RWPE2 (cell line): ENCODE measurements around the gene AFAP1.

Source experiments
- ATAC-seq: fragments of 200-7000 bp; cut with Tn5 transposase; 3 replicates; pipeline ENCODE4 v1.9.1; 2021; ENCODE audit warnings: low read depth
- DNase-seq: peaks from one replicate; pipeline ENCODE4 v3.0.0-alpha.2; 2020; ENCODE audit warnings: low spot score
- H3K27ac ChIP-seq: fragments of 450-650 bp; 2 replicates; pipeline ENCODE4 v1.5.1; 2017; ENCODE audit warnings: mild to moderate bottlenecking; ENCODE audit not compliant: poor library complexity, severe bottlenecking
- H3K27me3 ChIP-seq: fragments of 250-450 bp; sonication (Bioruptor Pico); 2 replicates; pipeline ENCODE4 v1.5.1; 2021; ENCODE audit warnings: mild to moderate bottlenecking, moderate library complexity; ENCODE audit not compliant: insufficient read depth, poor library complexity, severe bottlenecking
- H3K36me3 ChIP-seq: fragments of 250-450 bp; sonication (Bioruptor Pico); 2 replicates; pipeline ENCODE4 v1.5.1; 2020; ENCODE audit warnings: low read depth, mild to moderate bottlenecking, moderate library complexity
- H3K4me1 ChIP-seq: fragments of 250-450 bp; sonication (Bioruptor Pico); 2 replicates; pipeline ENCODE4 v1.5.1; 2021; ENCODE audit warnings: mild to moderate bottlenecking, moderate library complexity; ENCODE audit not compliant: insufficient read depth, poor library complexity, severe bottlenecking
- H3K4me3 ChIP-seq: fragments of 250-450 bp; sonication (Bioruptor Pico); 2 replicates; pipeline ENCODE4 v1.5.1; 2021; ENCODE audit warnings: mild to moderate bottlenecking, moderate library complexity; ENCODE audit not compliant: severe bottlenecking
- H3K9me3 ChIP-seq: fragments of 250-450 bp; sonication (Bioruptor Pico); 2 replicates; pipeline ENCODE4 v1.5.1; 2021; ENCODE audit warnings: mild to moderate bottlenecking, moderate library complexity; ENCODE audit not compliant: severe bottlenecking
- TF ChIP-seq, protein P1 (sequence below): fragments of 450-650 bp; IDR thresholded peaks from one replicate; pipeline ENCODE4 v1.5.1; 2017; ENCODE audit warnings: mild to moderate bottlenecking, moderate library complexity; ENCODE audit not compliant: poor library complexity, severe bottlenecking

AFAP1 gene

GRCh38 chr4:7750523-7750922 is 189.1 kb downstream of the AFAP1 start:
- H3K4me1 ChIP-seq = peaks cover 13% of the 10 kb centered on the region
- DNase-seq = no peak
- no peaks in the 10 kb centered on the region for H3K27me3 ChIP-seq
- H3K9me3 ChIP-seq = no peaks in the 10 kb centered on the region
- TF ChIP-seq, protein P1, sequence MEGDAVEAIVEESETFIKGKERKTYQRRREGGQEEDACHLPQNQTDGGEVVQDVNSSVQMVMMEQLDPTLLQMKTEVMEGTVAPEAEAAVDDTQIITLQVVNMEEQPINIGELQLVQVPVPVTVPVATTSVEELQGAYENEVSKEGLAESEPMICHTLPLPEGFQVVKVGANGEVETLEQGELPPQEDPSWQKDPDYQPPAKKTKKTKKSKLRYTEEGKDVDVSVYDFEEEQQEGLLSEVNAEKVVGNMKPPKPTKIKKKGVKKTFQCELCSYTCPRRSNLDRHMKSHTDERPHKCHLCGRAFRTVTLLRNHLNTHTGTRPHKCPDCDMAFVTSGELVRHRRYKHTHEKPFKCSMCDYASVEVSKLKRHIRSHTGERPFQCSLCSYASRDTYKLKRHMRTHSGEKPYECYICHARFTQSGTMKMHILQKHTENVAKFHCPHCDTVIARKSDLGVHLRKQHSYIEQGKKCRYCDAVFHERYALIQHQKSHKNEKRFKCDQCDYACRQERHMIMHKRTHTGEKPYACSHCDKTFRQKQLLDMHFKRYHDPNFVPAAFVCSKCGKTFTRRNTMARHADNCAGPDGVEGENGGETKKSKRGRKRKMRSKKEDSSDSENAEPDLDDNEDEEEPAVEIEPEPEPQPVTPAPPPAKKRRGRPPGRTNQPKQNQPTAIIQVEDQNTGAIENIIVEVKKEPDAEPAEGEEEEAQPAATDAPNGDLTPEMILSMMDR = no peak
- no peak for ATAC-seq
- peak overlapping the region; percentile 74 for H3K27ac ChIP-seq
- H3K4me3 ChIP-seq = no peak overlapping the region
- no peaks in the 10 kb centered on the region for H3K36me3 ChIP-seq

DNA sequence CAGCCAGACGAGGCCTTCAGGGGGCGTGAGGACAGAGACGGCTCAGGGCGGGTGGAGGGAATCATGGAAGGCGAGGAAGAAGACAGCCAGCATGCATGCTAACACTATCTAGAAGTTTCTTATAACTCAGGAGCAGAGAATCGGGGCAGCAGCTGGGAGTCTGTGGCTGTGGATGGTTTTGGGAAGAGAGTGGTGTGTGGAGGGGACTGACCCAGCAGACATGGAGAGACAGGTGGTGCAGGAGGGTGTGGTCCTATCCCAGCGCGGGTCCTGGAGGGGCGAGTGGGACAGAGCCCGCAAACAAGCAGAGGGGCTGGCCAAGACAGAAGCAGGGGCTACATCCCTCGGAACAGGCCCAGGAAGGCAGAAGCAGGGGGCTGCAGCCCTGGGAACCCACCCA is 192.1 kb downstream of the AFAP1 start:
- DNase-seq (no peak), ATAC-seq (no peak)
- TF ChIP-seq, protein P1 = no peak
- H3K27ac ChIP-seq = no peak overlapping the region
- H3K27me3 ChIP-seq = no peaks in the 10 kb centered on the region
- H3K4me1 ChIP-seq = peaks cover 13% of the 10 kb centered on the region
- no peak overlapping the region for H3K4me3 ChIP-seq
- H3K36me3 ChIP-seq = no peaks in the 10 kb centered on the region
- no peaks in the 10 kb centered on the region for H3K9me3 ChIP-seq

GRCh38 chr4:7747062-7747385 is 192.6 kb downstream of the AFAP1 start:
- no peaks in the 10 kb centered on the region for H3K9me3 ChIP-seq
- no peak overlapping the region for H3K4me3 ChIP-seq
- H3K36me3 ChIP-seq = no peaks in the 10 kb centered on the region
- no peaks in the 10 kb centered on the region for H3K27me3 ChIP-seq
- ATAC-seq (no peak), DNase-seq (no peak)
- TF ChIP-seq, protein P1 = no peak
- H3K27ac ChIP-seq = no peak overlapping the region
- peaks cover 13% of the 10 kb centered on the region for H3K4me1 ChIP-seq

DNA sequence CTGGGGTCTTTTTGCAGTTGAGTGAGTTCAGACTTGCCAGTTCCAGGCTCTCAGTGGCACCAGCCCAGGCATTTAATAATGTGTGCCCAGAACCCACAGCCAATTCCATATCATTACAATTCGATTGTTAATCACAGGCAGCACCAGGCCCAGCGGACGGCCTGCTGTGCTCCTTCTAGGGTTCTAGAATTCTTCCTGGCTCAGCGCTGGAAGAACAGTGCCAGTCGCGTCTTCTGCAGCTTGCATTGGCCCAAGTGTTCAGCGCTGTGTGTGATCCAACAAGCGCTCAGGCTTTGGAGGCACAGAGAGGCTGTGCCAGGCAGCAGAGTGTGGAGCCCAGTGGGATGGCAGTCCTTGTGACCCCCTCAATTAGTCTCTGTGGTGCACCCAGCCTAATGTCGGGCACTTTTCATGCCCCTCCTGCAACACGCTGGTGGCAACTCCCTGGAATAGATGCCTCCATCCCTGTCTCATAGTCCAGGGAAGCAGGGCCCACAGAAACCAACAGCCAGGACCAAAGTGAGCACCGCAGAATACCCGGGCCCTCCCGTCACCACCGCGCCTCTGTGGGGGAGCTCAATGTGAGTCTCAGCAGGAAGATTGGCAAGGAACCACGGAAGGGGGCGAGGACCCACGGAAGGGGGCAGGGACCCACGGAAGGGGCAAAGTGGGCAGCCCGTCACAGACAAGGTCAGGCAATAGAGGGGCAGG is 193.2 kb downstream of the AFAP1 start:
- no peaks in the 10 kb centered on the region for H3K9me3 ChIP-seq
- H3K27me3 ChIP-seq = no peaks in the 10 kb centered on the region
- H3K27ac ChIP-seq = no peak overlapping the region
- H3K4me3 ChIP-seq = no peak overlapping the region
- DNase-seq (no peak), ATAC-seq (no peak)
- TF ChIP-seq, protein P1 = no peak
- peaks cover 13% of the 10 kb centered on the region for H3K4me1 ChIP-seq
- no peaks in the 10 kb centered on the region for H3K36me3 ChIP-seq

DNA sequence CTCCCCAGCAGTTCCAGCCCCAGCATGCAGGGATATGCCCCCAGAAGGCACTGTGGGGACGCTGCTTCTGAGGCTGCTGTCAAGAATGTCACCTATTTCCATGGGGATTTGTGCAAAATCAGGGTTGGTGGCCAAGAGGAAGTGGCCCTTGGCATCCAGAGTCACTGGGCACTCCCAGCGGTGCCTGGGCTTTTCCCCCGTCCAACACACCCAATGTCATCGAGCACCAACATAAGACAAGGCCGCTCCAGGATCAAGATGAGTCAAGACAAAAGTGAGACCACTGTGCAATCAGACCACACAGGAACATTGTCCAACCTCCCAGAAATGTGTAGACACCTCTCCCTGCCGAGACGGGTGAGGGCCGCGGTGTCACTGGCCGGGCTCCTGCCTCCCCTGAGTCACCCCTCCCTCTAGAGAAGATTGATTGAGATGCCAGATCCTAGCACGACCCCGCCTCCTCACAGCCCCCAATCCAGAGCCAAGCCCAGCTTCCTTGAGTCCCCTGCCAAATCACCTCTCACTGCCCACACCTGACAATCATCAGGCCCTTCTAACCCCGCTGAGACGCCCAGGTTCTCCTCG is 194.3 kb downstream of the AFAP1 start:
- no peak for DNase-seq
- ATAC-seq = no peak
- H3K27ac ChIP-seq = no peak overlapping the region
- H3K4me1 ChIP-seq = peaks cover 13% of the 10 kb centered on the region
- no peak overlapping the region for H3K4me3 ChIP-seq
- TF ChIP-seq, protein P1 = no peak
- no peaks in the 10 kb centered on the region for H3K27me3 ChIP-seq
- no peaks in the 10 kb centered on the region for H3K9me3 ChIP-seq
- no peaks in the 10 kb centered on the region for H3K36me3 ChIP-seq
